GM19372 (cell line): ENCODE results near the gene NR1H4.
"Not testable (repeated sequence)": the region's sequence is repeated elsewhere in the genome, so short reads cannot be mapped to it uniquely, and the experiment has no call there.

Source experiments
- ATAC-seq: cut with Tn5 transposase; IDR thresholded peaks from one replicate; pipeline ENCODE4 v1.9.1; 2021; ENCODE audit warnings: mild to moderate bottlenecking, low read depth, moderate library complexity; ENCODE audit not compliant: unreplicated experiment

NR1H4 gene

DNA sequence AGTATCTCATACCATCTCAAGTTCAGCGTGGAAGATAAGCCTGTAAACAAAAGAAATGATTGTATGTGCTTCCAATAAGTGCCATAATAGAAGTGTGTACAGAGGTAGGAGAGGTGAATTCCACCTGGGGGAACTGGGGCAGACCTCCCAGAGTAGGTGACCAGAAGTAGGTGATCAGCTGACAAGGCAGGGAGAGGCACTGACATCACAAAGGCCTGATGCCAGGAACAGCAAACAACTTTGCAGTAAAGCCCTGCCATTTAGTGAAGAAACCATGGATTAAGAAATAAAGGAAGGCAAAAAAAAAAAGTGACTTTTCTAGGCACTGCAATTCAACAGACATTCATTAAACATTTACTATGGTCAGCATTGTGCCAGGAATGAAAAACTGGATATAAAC, 31.1 kb downstream of the NR1H4 start:
- ATAC-seq = no peak

DNA sequence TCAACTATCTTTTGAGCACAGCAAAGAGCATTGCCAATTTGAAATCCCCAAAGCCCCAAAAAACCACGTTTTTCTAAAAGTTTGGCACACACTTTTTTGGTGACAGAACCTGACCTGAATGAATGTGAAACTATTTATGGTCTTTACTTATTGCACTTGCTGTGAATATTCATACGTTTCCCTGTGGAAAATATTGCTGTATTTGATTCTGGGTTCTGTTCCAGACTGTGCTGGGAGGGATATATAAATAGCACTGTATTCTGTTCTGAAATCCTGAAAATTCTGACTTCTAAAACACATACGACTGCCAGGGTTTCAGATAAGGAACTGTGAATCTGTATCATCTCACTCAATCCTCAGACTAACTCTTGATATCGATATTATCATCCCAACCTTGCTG, 35.1 kb downstream of the NR1H4 start:
- ATAC-seq = no peak

DNA sequence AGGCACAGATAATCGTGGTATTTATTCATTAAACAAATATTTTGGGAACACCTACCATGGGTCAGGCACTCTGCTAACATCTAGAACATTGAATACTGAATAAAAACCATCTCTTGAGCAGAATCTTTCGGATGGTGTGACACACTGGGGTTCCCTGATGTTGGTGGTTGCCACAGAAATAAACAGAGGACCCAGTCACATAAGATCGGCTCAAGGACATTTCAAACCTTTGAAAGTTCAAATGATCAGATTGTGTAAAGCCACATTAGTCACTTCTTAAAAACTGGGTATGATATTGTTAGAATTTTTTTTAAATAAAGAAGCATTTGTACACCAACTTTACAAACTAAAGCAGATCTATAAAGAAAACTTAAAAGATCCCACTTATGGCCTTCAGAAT, 39.0 kb downstream of the NR1H4 start:
- no peak for ATAC-seq

DNA sequence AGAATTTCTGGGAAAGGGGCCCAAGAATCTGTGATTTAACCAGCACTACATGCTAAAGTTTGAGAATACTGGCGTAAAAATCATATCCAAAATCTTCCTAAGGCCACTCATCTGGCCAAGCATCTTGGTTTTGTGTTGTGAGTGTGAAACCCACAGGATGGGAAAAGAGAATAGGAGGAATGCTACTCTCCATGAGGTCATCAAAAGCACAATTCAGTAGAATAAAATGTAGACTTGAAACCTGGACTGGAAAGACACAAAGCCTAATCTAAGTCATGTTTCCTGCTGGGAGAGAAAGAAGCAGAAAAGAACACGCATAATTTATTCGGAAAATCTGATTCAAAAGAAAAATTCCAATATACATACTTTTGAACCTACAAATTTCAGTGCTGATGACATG, 42.3 kb downstream of the NR1H4 start:
- no peak for ATAC-seq

DNA sequence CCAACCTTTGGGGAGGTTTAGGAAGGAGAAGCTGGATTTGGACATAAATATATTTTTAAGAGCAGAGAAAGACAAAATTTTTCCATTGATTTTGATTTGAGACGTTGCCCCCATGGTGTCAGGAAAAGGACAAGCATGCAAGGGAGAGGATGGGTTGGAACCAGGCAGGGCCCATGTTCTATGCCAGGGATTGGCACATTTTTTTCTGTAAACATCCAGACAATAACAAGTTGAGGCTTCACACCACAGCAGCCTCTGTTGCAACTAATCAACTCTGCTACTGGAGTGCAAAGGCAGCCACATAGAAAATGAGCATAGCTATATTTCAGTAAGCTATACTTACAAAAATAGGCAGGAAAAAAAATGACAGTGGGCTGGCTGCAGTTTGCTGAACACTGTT, 44.7 kb downstream of the NR1H4 start:
- no peak for ATAC-seq

DNA sequence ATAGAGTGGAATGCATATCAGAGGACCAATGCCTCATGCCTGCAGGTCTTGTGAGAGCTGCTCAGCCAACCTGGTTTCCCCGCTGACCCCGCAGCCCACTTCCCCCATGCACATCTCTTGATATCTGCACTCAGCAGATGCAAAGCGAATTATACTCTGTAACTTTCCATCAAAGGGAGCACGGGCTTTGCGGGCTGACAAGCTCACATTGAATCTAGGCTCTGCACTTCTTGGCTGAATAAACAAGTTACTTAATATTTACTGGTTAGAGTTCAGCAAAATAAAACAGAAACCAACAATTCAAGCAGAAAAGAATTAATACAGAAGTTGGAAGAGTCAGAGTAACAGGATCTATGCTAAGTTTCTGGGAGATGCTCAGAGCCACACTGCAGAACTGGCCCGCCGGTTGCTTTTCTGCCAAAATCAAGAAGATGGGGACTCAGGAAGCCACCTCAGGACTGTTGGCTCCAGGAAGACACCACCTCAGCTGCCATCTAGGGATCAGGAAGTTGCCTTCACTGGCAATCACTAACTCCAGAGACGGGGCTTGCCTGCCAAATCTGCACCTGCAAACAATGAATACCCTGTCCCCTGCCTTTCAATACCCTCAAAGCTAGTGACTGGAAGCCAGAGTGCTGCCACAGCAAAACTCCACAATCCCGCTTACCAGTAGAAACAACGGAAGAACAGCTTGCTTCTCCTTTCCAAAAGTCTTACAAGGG, 46.5 kb downstream of the NR1H4 start:
- no peak for ATAC-seq

DNA sequence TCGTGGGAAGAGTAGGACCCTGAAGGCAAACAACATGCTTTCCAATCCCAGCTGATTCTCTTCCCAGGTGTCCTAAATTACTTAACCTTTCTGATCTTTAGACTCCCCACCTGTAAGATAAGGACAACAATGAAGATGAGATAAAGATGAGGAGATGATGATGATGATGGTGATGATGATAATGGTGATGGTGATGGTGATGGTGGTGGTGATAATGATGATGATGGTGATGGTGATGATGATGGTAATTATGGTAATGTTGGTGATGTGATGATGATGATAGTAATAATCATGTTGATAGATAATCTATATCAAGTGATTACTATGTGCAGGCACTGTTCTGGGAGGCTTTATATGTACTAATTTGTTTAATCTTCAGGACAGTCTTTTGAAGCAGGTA, 48.3 kb downstream of the NR1H4 start:
- no peak for ATAC-seq

DNA sequence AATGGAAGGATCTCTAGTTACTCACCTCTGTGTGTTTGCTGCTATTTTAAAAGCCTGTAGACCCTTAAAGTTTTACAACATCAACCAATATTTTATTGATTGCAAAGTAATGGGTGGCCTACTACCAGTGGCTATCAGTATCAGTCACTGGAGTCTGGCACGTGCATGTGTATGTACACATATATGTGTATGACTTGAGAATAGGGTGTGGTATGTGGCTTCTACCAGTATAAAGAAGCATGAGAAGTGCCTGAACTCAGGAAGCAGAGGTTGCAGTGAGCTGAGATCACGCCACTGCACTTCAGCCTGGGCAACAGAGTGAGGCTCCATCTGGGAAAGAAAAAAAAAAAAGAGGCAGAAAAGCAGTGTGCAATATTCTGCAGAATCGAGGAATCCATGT, 54.4 kb downstream of the NR1H4 start:
- no peak for ATAC-seq

DNA sequence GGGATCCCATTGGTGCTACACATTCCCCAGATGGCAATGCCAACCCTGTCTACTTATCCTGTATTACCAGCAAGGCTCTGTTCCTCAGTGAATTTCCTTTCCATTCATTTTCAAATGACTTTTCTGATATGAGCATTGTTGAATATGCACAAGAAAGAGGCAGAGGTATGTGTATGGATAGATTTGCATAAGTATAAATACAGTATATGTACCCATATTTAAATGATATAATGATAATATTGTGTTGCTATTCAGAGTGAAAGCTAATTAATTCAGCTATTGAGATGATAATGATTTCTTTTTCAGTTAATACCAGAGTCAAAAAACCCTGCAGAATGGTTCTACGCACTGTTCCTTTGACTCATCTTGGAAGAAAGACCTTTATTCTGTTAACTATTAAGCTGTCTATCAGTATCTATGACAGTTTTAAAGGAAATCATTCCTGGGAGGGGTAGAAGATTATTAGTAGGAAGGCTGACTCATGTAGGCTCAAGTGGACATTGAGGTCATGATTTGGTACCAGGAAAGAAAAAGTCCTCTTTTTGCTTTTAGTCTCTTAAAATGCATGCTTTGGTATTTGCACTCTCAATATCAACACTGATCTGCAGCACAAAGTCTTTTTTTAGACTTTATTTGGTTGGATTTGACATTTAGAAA, 54.9 kb downstream of the NR1H4 start:
- no peak for ATAC-seq

DNA sequence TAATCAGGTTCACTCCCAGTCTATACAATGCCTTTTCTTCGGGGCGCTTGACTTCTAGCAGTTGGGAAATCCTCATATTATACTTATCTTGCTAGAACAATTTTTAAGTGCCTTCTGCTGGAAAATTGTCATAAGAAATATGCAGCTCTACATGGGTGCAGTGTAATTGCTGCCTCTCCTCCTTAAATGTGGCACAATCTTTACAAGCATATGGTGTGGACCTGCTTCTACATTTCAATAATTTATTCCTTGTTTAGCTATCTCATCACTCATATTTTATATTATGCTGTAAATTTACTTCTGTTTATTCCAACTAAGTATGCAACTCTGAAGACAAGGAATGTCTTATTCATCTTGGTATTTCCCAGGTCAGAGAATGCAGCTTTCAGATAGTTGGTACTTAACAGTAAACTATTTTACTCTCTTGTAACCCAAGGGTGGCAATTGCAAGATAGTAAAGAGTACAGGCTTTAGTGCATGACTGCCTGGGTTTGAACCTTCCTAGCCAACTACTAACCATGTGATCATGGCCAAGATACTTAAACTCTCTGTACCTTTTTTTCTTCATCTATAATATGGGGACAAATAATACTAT, 56.2 kb downstream of the NR1H4 start:
- no peak for ATAC-seq

DNA sequence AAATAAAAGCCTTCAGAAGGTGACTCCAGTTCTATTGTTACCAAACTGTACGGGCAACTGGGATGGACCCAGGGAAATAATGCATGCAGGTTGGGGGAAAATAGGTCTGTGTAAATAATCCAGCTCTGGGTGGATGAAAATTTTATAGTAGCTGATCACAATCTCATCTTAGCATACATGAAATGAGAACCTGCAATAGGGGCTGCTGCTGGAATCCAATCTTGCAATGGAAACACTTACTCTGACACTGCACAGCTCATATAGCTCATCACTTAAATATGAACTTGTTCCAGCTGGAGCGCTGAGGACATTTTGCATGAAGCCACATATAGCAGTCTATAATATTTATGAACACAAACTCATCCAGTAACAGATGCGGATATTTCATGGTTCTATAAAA, 59.7 kb downstream of the NR1H4 start:
- no peak for ATAC-seq

DNA sequence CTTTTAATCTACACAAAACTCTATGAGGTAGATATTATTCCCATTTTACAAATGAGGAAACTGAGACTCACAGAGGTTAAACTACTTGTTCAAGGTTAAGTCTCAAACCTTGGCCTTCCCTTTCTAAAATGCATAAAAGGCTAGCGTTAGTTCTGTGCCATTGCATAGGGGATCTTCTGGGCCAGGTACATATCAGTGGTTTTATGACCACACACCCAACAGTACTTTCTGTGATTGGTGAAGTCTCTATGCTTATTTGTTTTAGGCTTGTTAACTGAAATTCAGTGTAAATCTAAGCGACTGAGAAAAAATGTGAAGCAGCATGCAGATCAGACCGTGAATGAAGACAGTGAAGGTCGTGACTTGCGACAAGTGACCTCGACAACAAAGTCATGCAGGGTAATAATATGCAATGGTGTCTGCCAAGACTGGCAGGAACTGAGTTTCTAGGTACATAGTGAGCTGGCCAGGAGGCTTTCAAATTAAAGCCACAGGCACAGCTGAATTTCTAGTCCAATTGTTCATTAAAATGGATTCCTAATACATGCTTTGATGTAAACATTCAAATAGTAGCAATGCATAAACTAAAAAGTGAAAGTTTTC, 61.1 kb downstream of the NR1H4 start:
- ATAC-seq = no peak

DNA sequence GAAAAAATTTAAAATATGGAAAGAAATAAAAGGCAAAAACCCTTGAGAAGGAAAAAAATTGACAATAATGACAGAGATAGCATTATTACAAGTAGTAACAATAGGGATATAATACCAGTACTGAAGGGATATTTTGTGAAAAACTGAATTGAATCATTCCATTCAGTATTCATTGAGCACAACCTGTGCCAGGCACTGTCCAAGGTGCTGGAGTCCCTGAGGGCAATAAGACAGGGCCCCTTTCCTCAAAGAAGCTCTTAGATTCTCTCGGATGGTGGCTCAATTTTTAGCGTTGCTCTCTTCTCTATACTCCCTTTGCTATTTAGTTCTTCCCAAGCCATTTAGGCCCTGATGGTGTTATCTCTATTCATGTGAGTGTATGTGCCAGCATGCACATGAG, 65.5 kb downstream of the NR1H4 start:
- ATAC-seq = no peak

DNA sequence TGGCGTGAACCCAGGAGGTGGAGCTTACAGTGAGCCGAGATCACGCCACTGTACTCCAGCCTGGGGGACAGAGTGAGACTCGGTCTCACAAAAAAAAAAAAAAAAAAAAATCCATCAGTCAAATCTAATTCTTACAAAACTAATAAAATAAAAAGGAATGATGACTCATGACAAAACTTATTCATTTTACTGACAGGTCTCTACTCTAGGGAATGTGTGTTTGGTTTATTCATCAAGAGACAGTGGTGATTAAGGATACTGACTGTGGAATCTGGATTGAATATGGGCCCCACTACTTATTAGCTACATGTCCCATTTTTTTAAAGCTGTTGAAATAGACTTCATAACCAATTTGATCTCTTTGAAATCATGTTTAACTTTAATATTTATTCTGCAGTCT, 70.5 kb downstream of the NR1H4 start:
- no peak for ATAC-seq

DNA sequence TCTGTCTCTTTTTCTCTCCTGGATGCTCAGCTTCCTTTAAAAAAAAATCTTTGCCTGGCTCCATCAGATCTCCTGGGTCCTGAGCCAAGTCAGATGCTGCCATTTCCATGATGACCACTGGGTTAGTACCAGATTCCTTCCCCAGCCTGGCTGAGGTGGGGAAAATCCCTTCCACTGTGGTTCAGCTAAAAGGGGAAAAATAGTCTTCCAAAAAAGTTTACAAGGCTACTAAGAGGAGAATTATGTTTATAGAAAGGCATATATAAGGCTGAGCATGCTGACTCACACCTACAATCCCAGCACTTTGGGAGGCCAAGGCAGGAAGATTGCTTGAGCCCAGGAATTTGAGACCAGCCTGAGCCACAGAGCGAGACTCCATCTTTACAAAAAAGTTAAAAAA, 71.4 kb downstream of the NR1H4 start:
- ATAC-seq = no peak

DNA sequence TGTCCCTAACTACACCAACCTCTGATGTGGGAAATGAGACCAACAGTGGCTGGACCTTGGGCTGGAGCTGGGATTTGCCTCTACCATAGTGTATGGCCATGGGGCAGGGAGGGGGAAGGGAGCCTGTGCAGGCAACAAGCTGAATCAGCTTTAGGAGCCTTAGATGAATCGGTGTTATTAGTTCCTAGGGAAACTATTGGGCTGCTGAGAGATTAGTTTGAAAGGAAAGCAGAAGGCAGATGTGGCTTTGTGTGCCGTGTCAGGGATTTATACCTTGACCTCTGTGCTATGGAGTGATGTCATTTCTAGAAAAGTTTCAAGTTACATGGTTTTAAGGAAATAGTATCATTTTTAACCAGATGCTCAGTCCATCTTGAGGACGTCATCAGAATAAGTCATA, 80.3 kb downstream of the NR1H4 start:
- no peak for ATAC-seq

DNA sequence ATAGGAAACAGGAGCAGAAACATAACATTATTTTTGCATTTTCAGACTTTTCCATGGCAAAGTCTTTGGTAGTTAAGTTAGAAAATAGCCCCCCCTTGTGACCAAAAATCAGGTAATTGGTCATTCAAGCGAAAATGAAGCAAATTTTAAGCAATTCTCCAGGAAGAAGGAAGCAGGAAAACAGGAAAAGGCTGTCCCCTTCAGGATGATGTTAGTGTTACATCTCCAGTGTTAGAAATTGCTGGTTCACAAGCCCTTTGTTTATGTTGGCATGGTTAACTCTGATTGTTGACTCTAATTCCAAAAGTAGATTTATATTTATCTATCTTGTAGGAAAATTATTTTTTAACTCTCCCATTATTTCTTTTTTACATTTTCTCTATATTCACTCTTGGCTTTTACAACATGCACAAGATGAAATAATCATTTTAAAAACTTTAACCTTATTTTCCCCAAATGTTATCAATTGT, 81.0 kb downstream of the NR1H4 start:
- no peak for ATAC-seq

DNA sequence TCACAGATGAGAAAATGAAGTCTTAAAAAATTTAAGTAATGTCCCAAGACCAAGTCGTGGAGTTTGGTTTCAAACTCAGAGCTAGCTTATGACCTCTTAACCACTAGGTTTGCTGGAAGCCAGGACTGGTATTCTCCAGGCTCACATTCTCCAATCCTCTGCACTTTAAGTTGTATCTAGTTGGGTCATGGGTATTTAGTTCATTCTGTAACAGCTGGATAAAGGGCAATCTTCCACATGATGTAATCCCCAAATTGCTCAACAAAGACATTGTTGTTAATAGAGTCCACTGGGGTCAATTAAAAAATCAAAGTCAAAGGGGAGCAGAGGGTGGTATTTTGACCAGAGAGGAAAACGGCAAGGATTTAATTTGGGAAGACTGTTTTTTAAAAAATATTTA, 82.1 kb downstream of the NR1H4 start:
- no peak for ATAC-seq

DNA sequence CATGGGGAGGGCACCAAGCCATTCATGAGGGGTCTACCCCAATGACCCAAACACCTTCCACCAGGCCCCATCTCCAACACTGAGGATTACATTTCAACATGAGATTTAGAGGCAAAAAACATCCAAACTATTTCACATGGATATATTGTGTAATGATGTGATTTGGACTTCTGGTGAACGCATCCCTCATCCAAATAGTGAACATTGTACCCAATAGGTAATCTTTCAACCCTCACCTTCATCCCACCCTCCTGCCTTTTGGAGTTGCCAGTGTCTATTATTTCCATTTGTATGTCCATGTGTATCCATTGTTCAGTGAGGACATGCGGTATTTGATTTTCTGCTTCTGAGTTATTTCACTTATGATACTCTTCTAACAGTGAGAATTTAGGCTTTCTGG, 83.7 kb downstream of the NR1H4 start:
- no peak for ATAC-seq

DNA sequence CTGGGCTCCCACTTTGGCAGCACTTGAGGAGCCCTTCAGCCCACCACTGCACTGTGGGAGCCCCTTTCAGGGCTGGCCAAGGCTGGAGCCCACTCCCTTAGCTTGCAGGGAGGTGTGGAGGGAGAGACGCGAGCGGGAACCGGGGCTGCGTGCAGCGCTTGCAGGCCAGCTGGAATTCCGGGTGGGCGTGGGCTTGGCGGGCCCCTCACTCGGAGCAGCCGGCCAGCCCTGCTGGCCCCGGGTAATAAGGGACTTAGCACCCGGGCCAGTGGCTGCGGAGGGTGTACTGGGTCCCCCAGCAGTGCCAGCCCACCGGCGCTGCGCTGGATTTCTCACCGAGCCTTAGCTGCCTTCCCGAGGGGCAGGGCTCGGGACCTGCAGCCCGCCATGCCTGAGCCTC, 85.6 kb downstream of the NR1H4 start:
- not testable (repeated sequence) for ATAC-seq

DNA sequence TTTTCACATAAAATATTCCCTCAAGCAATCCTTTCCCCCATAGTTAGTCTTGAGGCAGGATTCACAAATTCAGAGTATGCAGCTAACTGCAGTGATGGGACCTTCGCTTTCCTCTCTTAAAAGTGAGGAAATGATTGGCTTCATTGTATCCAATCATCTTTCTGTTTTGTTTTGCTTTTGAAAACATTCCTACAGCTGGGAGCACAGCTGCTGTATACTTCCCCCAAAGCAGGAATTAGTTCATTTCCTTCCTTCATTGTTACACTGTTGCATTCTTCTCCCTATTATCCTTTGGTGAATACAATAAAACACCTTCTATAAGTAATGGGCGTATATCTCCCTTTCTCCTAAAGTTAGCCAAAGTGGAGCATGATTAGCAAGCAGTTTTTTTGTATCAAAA, 90.4 kb downstream of the NR1H4 start:
- no peak for ATAC-seq
